GM18951 (cell line): ENCODE measurements around the gene SMAD2.

Experiments
- POLR2A ChIP-seq: IDR thresholded peaks from 4 replicates; pipeline ENCODE4 v1.6.1; 2011; ENCODE audit warnings: mild to moderate bottlenecking; ENCODE audit not compliant: insufficient read length, insufficient read depth; ENCODE audit errors: extremely low read depth
- in situ Hi-C: fragments of 300-500 bp; cut with MboI; formaldehyde crosslinking; loops from one replicate; pipeline ENCODE4 v1.12.0; 2022; ENCODE audit warnings: low sequenced_read_pairs, mixed read lengths, inconsistent platforms; ENCODE audit not compliant: unreplicated experiment

Gene SMAD2

GRCh38 chr18:47777626-47778025 is 152.8 kb downstream of the SMAD2 start:
- TF ChIP-seq POLR2A, result no peak
- in situ Hi-C loops, result loop anchor here (10.0 kb wide), 1 partner anchor 217 kb away; no protein-coding TSS in a partner anchor

- TF ChIP-seq POLR2A, result no peak
- in situ Hi-C loops, result loop anchor here (10.0 kb wide), 1 partner anchor 219 kb away; no protein-coding TSS in a partner anchor
These were observed 154.5 kb downstream of the SMAD2 start for GRCh38 chr18:47775961-47776360.

GRCh38 chr18:47773931-47774330 is 156.5 kb downstream of the SMAD2 start:
- no peak for TF ChIP-seq POLR2A
- in situ Hi-C loops, result loop anchor here (10.0 to 25.0 kb wide), 2 partner anchors 221 to 662 kb away; no protein-coding TSS in a partner anchor

GRCh38 chr18:47772374-47773248 is 157.8 kb downstream of the SMAD2 start:
- in situ Hi-C loops, result loop anchor here (10.0 to 25.0 kb wide), 2 partner anchors 222 to 660 kb away; no protein-coding TSS in a partner anchor
- TF ChIP-seq POLR2A, result no peak

GRCh38 chr18:47771922-47772321 is 158.5 kb downstream of the SMAD2 start:
- in situ Hi-C loops, result loop anchor here (10.0 to 25.0 kb wide), 2 partner anchors 223 to 660 kb away; no protein-coding TSS in a partner anchor
- TF ChIP-seq POLR2A, result no peak

- no peak for TF ChIP-seq POLR2A
- in situ Hi-C loops, result loop anchor here (25.0 kb wide), 1 partner anchor 655 kb away; no protein-coding TSS in a partner anchor
These were observed 162.8 kb downstream of the SMAD2 start for GRCh38 chr18:47767699-47768098.

- in situ Hi-C loops, result loop anchor here (25.0 kb wide), 1 partner anchor 655 kb away; no protein-coding TSS in a partner anchor
These were observed 163.3 kb downstream of the SMAD2 start for GRCh38 chr18:47767198-47767597.
